Spleen (tissue), 11 donors: ENCODE results near the gene HIGD2A. TPM values are rescaled to one million over a fixed set of nuclear protein-coding genes. Genes with fewer than 3 reads are reported as not detected.

Source experiments
- DNase-seq: peaks from one replicate; pipeline ENCODE4 v3.0.0-alpha.2; 2020
- H3K27ac ChIP-seq, 8 donors: fragments of 200-600 bp; sonication (generic) in 7 of 8; 1 replicate in 4 of 8; 2 replicates in 4 of 8; pipeline versions ENCODE4 v1.5.0 to v1.8.0; 2016 to 2021; ENCODE audit warnings: inconsistent platforms in 4 of 8, mild to moderate bottlenecking in 4 of 8, moderate library complexity in 1 of 8
- H3K27me3 ChIP-seq, 7 donors: fragments of 200-600 bp; sonication (generic) in 6 of 7; replicated peaks in 1 of 7; 1 replicate in 4 of 7; 2 replicates in 3 of 7; pipeline versions ENCODE4 v1.5.0 to v1.8.0; 2016 to 2021; ENCODE audit warnings: inconsistent platforms in 3 of 7, mild to moderate bottlenecking in 1 of 7
- H3K36me3 ChIP-seq, 6 donors: fragments of 200-600 bp; sonication (generic) in 5 of 6; 1 replicate in 4 of 6; 2 replicates in 2 of 6; pipeline versions ENCODE4 v1.5.0 to v1.8.0; 2016 to 2021; ENCODE audit warnings: inconsistent platforms in 2 of 6
- H3K4me1 ChIP-seq, 6 donors: fragments of 200-600 bp; sonication (generic) in 5 of 6; 1 replicate in 3 of 6; 2 replicates in 3 of 6; pipeline versions ENCODE4 v1.5.0 to v1.8.0; 2016 to 2021; ENCODE audit warnings: inconsistent platforms in 3 of 6
- H3K4me3 ChIP-seq, 8 donors: fragments of 200-600 bp; sonication (generic) in 7 of 8; 1 replicate in 4 of 8; 2 replicates in 4 of 8; pipeline versions ENCODE4 v1.5.0 to v1.8.0; 2016 to 2021; ENCODE audit warnings: inconsistent platforms in 4 of 8, mild to moderate bottlenecking in 4 of 8, moderate library complexity in 2 of 8
- H3K9me3 ChIP-seq, 8 donors: fragments of 200-600 bp; sonication (generic) in 7 of 8; 1 replicate in 4 of 8; 2 replicates in 4 of 8; pipeline versions ENCODE4 v1.5.0 to v1.8.0; 2016 to 2021; ENCODE audit warnings: inconsistent platforms in 4 of 8
- POLR2A ChIP-seq, 3 donors: fragments of 450-650 bp; IDR thresholded peaks; one replicate each; pipeline ENCODE4 v1.5.1; 2017; ENCODE audit warnings: antibody characterized with exemption in 3 of 3, mild to moderate bottlenecking in 1 of 3
- POLR2AphosphoS5 ChIP-seq, 3 donors: sonication (generic); formaldehyde crosslinking; IDR thresholded peaks; one replicate each; pipeline ENCODE4 v1.5.1; 2017; ENCODE audit warnings: antibody characterized with exemption in 3 of 3
- WGBS, 5 donors: extraction: QIAGEN DNeasy Blood & Tissue Kit in 3 of 5; methylation state at CpG; one replicate each; pipeline versions ENCODE4 v1.1.5 to v1.1.7; 2013 to 2018; 5-methylcytosine and 5-hydroxymethylcytosine counted together
- intact Hi-C: fragments of 100-400 bp; cut with DNase I; formaldehyde crosslinking; loops from one replicate; pipeline ENCODE4 v1.15.0; 2023; ENCODE audit warnings: low total_unique reads
- polyA plus RNA-seq, 3 donors: library from polyadenylated mRNA; stranded (reverse); fragments of 200-250 nt; gene quantifications; one replicate each; pipeline ENCODE4 v1.2.1, GENCODE V29; 2013
- total RNA-seq, 7 donors: library from RNA; depleted of rRNA in 3 of 7; stranded (reverse); fragments of >200 nt in 3 of 7; fragmentation: NEBNext Ultra II Directional in 4 of 7; extraction: Animal tissue kit (Norgen Biotek cat#: 25700) in 4 of 7; gene quantifications; one replicate each; pipeline versions ENCODE4 v1.1.0 to v1.2.1, GENCODE V29; 2016 to 2021
- TF ChIP-seq, protein P1 (sequence below), 11 experiments: fragments of 200-600 bp in 7 of 11; fragments of 450-650 bp in 4 of 11; sonication (generic) in 4 of 11; IDR thresholded peaks in 8 of 11; conservative IDR thresholded peaks in 3 of 11; 1 replicate in 7 of 11; 2 replicates in 4 of 11; pipeline versions ENCODE4 v1.4.0 to v1.8.0; 2016 to 2021; ENCODE audit warnings: antibody characterized with exemption in 11 of 11, inconsistent platforms in 4 of 11, mild to moderate bottlenecking in 1 of 11
- donor health status: healthy with polysubstance abuse.
- donor health status: DM: no; HTN: no; CAD: no; lungs with moderate emphysema.
- donor health status: DM: no; HTN: no; CAD: no.
- donor health status: Bipolar disorder and iron deficiency.
- donor health status: healthy.
- donor health status: DM: no; HTN: no; CAD: no.
- donor health status: DM: yes; HTN: yes; CAD: no.

Gene HIGD2A
- total and polyA plus RNA-seq, 10 donors, result 89.3 to 276 (median 169) TPM

DNA sequence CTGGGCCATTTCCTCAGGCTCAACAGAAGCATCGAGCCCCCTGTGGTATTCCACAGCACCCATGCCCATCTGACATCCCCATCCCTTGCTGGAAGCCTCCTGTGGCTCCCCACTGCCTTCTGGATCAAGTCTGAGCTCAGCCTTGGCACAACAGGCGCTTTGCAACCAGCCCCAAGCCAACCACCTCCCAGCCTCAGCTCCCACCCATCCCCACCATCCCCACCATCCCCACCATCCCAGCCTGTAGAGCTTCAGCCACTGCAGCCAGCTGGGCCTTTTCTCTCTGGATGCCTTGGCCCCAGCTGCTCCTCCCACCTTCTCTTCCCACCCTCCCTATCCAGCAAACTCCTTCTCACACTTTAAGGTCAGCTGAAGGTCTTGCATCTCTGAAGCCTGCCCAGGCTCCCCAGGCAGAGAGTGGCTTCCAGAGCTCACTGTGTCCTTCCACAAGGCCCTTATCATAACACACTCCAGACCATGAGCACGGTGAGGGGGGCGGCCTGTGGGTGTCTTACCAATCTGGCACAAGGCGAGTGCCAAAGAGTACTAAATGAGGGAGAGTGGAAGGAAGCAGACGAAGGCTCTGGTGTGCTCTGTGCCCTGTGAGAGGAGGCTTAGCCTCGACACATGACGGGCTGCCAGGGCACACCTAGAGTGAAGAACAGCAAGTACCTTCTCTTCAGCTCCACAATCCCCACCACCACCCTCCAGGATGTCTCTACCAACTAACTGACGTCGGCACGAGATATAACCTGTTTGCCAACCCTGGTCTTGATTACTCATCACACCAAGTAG lies 6.5 kb downstream of the HIGD2A start:
- H3K27ac ChIP-seq, result no peak overlapping the region
- no peak overlapping the region for H3K4me3 ChIP-seq
- DNase-seq, result peak; percentile 65
- H3K36me3 ChIP-seq, result peaks cover 0 to 94% (median 26%) of the 10 kb centered on the region in 6 donors
- no peaks in the 10 kb centered on the region for H3K27me3 ChIP-seq
- intact Hi-C loops, result no loop called here
- WGBS, 5 donors, result 87 to 89% (median 88%) methylated on average over 11 of the region's 11 CpGs
- peaks cover 0 to 24% (median 7%) of the 10 kb centered on the region in 6 donors for H3K4me1 ChIP-seq
- no peak for TF ChIP-seq POLR2AphosphoS5 (IDR thresholded peaks at IDR 0.05)
- TF ChIP-seq, protein P1, sequence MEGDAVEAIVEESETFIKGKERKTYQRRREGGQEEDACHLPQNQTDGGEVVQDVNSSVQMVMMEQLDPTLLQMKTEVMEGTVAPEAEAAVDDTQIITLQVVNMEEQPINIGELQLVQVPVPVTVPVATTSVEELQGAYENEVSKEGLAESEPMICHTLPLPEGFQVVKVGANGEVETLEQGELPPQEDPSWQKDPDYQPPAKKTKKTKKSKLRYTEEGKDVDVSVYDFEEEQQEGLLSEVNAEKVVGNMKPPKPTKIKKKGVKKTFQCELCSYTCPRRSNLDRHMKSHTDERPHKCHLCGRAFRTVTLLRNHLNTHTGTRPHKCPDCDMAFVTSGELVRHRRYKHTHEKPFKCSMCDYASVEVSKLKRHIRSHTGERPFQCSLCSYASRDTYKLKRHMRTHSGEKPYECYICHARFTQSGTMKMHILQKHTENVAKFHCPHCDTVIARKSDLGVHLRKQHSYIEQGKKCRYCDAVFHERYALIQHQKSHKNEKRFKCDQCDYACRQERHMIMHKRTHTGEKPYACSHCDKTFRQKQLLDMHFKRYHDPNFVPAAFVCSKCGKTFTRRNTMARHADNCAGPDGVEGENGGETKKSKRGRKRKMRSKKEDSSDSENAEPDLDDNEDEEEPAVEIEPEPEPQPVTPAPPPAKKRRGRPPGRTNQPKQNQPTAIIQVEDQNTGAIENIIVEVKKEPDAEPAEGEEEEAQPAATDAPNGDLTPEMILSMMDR (IDR thresholded peaks at IDR 0.05 in 8 of 11, conservative IDR thresholded peaks at IDR 0.05 in 3 of 11), result no peak
- no peak for TF ChIP-seq POLR2A (IDR thresholded peaks at IDR 0.05)
- H3K9me3 ChIP-seq, result no peaks in the 10 kb centered on the region

DNA sequence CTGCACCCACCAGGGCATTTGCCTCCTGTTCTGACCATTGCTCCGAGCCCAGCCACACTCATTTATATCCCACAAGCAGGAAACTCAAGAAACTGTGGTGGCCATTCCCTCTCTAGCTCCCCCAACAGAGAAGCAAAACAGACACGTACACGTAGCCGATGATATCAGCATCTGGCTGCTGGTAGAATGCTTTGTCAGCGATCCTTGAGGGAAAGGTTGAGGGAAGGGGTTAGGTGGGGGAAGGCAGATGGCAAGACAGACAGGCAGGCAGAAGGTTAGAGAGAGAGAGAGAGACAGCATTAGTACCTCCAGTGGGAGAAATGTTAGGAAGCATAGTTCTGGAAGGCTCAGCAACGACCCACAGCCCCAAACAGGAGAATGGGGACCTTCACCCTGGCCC lies 7.8 kb downstream of the HIGD2A start:
- Histone ChIP-seq H3K36me3 (peaks cover 0 to 95% (median 23%) of the 10 kb centered on the region in 6 donors), H3K4me3 (no peak overlapping the region), H3K27ac (no peak overlapping the region), H3K27me3 (no peaks in the 10 kb centered on the region), H3K4me1 (peaks cover 0 to 11% (median 3%) of the 10 kb centered on the region in 6 donors), H3K9me3 (no peaks in the 10 kb centered on the region)
- TF ChIP-seq POLR2AphosphoS5 (IDR thresholded peaks at IDR 0.05) (no peak), POLR2A (IDR thresholded peaks at IDR 0.05) (no peak)
- TF ChIP-seq, protein P1 (IDR thresholded peaks at IDR 0.05 in 8 of 11, conservative IDR thresholded peaks at IDR 0.05 in 3 of 11), result no peak
- 62 to 78% (median 72%) methylated on average over 6 of the region's 6 CpGs for WGBS, 5 donors
- DNase-seq, result no peak
- intact Hi-C loops, result no loop called here

DNA sequence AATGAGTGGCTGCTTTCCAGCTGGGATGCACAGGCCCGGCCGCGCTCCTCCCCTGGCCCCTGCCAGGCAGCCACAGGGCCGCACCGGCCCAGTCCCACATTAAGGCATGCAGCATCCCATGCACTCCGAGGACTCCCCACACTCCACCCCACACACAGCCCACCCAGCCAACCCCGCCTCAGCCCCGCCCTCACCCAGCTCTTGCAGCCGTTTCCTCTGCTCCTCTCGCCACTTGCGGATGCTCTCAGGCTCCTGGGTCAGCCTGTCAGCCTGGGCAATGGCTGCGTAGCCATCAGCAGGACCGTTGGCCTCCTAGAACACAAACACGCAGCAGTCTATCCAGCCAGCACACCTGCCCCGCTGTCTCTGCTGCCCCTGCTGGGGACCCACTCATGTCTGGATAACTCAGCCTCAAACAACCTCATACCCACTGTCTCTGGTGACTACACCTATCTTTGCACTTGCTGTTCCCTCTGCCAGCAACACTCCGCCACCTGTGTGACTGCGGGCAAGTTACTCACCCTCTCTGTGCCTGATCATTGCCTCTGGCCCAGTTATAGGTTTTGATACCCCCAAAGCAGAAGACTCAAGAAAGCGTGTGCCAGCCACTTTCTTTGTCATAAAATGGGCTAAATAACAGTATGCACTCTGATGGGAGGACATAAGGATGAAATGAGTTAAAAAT lies 9.3 kb downstream of the HIGD2A start:
- H3K4me3 ChIP-seq, result no peak overlapping the region
- peaks cover 0 to under 1% (median 0%) of the 10 kb centered on the region in 6 donors for H3K4me1 ChIP-seq
- no peaks in the 10 kb centered on the region for H3K27me3 ChIP-seq
- H3K27ac ChIP-seq, result no peak overlapping the region
- peaks cover 0 to 83% (median 12%) of the 10 kb centered on the region in 6 donors for H3K36me3 ChIP-seq
- WGBS, 5 donors, result 91 to 98% (median 93%) methylated on average over 18 of the region's 18 CpGs
- TF ChIP-seq, protein P1 (IDR thresholded peaks at IDR 0.05 in 8 of 11, conservative IDR thresholded peaks at IDR 0.05 in 3 of 11), result no peak
- peak in 1 of 3 donors; percentile 20 for TF ChIP-seq POLR2AphosphoS5 (IDR thresholded peaks at IDR 0.05)
- no peaks in the 10 kb centered on the region for H3K9me3 ChIP-seq
- DNase-seq, result peak; percentile 68
- intact Hi-C loops, result no loop called here
